Muscle of leg (tissue), 11 donors: Measurements from ENCODE around the gene IRX5. TPM values are rescaled to one million over a fixed set of nuclear protein-coding genes. Genes with fewer than 3 reads are reported as not detected.

Experiments
- DNase-seq: peaks from one replicate; pipeline ENCODE4 v3.0.0; 2013
- H3K27ac ChIP-seq: one replicate; pipeline ENCODE4 v1.5.1; 2013; ENCODE audit warnings: mild to moderate bottlenecking, low read length, control low read depth
- H3K27me3 ChIP-seq: one replicate; pipeline ENCODE4 v1.6.1; 2013; ENCODE audit warnings: low read length; ENCODE audit not compliant: control insufficient read depth, insufficient read depth
- H3K36me3 ChIP-seq: one replicate; pipeline ENCODE4 v1.6.1; 2013; ENCODE audit warnings: low read length; ENCODE audit not compliant: control insufficient read depth, insufficient read depth
- H3K4me1 ChIP-seq: one replicate; pipeline ENCODE4 v1.6.1; 2013; ENCODE audit warnings: low read length; ENCODE audit not compliant: control insufficient read depth, insufficient read depth
- H3K4me3 ChIP-seq: one replicate; pipeline ENCODE4 v1.5.1; 2013; ENCODE audit warnings: low read length, control low read depth
- H3K9me3 ChIP-seq: replicated peaks from 2 replicates; pipeline ENCODE4 v1.6.1; 2013; ENCODE audit warnings: low read depth, low read length; ENCODE audit not compliant: control insufficient read depth
- WGBS: methylation state at CpG from one replicate; pipeline ENCODE4 v1.1.5; 2013; ENCODE audit warnings: missing lambda C conversion rate; ENCODE audit not compliant: insufficient coverage; 5-methylcytosine and 5-hydroxymethylcytosine counted together
- polyA plus RNA-seq, 8 donors: library from polyadenylated mRNA; unstranded; fragments of 120-200 nt; gene quantifications; one replicate each; pipeline versions ENCODE4 v1.2.1 to v1.2.3, GENCODE V29; 2013; ENCODE audit warnings: inconsistent platforms in 1 of 8, low replicate concordance in 1 of 8; ENCODE audit not compliant: insufficient read length in 8 of 8, insufficient read depth in 1 of 8
- total RNA-seq: library from RNA; stranded (reverse); fragments of 120-200 nt; gene quantifications from one replicate; pipeline ENCODE4 v1.2.4, GENCODE V29; 2013

The IRX5 gene
- total and polyA plus RNA-seq, 9 donors: 0.15 to 3.3 (median 0.54) TPM

DNA sequence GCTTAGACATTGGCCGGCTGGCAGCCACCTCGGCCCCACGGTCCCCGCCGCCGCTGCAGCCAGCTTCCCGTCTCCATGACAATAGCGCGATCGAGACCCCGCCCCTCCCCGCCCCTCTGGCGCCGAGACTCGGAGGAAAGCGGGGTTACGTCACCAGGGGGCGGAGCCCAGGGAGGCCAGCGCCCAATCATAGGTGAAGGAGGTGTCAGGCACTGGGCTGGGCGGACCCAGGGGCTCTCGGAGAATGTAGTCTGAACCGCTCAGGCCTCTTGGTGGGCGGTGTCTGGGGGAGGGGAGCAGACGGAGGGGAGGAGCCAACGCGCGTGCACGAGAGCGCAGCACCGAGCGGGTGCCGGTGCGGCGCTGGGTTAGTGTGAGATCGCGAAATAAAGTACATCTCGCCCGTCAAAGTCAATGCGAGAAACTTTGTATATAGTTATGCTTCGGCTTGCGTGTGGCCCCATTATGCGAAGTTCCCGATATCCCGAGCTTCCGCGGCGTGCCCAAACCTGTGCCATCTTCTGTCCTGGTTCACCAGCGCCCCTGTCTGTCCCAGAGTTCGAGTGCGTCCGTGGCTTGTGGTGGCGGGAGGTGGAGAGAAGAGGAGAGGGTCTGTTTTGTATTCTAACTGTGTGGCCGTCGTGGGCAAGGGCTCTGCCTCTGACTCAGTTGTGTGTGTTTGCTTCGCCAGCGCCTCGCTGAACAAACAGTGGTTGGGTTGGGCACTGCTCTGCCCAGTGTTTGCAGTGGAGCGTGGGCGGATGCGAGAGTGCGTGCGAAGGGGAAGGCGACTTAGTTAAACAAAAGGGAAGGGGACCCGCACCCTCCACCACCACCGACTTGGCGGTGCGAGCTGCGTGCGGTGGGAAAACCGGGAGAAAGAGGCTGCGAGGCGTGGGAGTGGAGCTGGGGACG lies 1.3 kb upstream of the IRX5 start:
- Histone ChIP-seq H3K36me3 (no peaks in the 10 kb centered on the region), H3K9me3 (no peaks in the 10 kb centered on the region), H3K4me1 (peaks cover 33% of the 10 kb centered on the region), H3K27me3 (peaks cover 41% of the 10 kb centered on the region), H3K27ac (peak overlapping the region; percentile 74), H3K4me3 (peak overlapping the region; percentile 55)
- peak; percentile 99 for DNase-seq
- under 1% methylated on average over 62 of the region's 73 CpGs for WGBS

DNA sequence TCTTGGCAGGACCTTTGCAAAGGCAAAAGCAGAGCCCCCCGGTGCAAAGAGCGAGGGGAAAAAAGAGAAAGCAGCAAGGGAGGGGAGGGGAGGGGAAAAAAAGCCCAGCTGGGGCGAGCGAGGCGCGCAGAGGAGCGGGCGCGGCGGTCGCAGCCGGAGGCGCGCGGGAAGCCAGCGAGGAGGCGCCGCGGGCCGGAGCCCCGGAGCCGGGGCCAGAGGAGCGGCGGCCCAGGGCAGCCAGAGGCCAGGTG lies 129 bp downstream of the IRX5 start:
- H3K27ac ChIP-seq: peak overlapping the region; percentile 74
- 0% methylated on average over 23 of the region's 24 CpGs for WGBS
- DNase-seq: no peak
- no peaks in the 10 kb centered on the region for H3K36me3 ChIP-seq
- H3K9me3 ChIP-seq: no peaks in the 10 kb centered on the region
- H3K4me3 ChIP-seq: peak overlapping the region; percentile 55
- peaks cover 56% of the 10 kb centered on the region for H3K27me3 ChIP-seq
- peaks cover 39% of the 10 kb centered on the region for H3K4me1 ChIP-seq

DNA sequence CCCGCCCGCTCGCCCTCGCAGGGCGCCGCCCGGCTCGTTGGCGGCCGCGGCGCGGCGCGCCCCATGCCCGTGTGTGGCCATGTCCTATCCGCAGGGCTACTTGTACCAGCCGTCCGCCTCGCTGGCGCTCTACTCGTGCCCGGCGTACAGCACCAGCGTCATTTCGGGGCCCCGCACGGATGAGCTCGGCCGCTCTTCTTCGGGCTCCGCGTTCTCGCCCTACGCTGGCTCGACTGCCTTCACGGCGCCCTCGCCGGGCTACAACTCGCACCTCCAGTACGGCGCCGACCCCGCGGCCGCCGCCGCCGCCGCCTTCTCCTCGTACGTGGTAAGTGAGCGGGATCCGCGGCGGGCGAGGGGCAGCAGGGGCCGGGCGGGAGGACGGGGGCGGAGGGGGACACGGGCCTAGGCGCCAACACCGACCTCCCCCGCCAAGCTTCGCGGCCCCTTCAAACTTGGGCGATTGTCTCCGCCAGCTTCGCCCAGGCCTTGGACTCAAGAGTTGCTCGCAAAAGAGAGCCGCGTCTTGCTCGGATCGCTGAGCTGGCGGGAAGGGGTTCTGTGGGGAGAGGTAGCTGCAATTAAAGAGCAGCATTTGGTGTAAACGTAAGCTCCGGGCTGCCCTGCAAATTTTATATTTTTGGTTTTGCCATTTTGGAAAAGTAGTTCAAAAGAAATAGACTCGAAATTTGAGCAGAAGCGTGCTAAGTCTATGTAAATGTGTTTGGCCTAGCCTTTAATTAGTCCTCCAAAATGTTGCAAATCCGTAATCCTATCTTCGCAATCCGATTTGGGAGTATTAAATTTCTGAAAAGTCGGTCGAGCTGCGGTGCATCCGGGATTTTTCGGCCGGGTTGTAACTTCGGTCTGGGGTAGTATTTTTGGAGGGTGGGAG lies 702 bp downstream of the IRX5 start:
- Histone ChIP-seq H3K4me1 (peaks cover 43% of the 10 kb centered on the region), H3K27ac (no peak overlapping the region), H3K27me3 (peaks cover 62% of the 10 kb centered on the region), H3K36me3 (no peaks in the 10 kb centered on the region), H3K4me3 (peak overlapping the region; percentile 47), H3K9me3 (no peaks in the 10 kb centered on the region)
- peak; percentile 48 for DNase-seq
- 2% methylated on average over 87 of the region's 91 CpGs for WGBS

- no peaks in the 10 kb centered on the region for H3K36me3 ChIP-seq
- 9% methylated on average over 35 of the region's 48 CpGs for WGBS
- peak; percentile 10 for DNase-seq
- H3K27me3 ChIP-seq: peaks cover 69% of the 10 kb centered on the region
- H3K4me3 ChIP-seq: peak overlapping the region; percentile 47
- no peaks in the 10 kb centered on the region for H3K9me3 ChIP-seq
- no peak overlapping the region for H3K27ac ChIP-seq
- H3K4me1 ChIP-seq: peaks cover 51% of the 10 kb centered on the region
These were observed 1.5 kb downstream of the IRX5 start for GRCh38 chr16:54932021-54932660.

DNA sequence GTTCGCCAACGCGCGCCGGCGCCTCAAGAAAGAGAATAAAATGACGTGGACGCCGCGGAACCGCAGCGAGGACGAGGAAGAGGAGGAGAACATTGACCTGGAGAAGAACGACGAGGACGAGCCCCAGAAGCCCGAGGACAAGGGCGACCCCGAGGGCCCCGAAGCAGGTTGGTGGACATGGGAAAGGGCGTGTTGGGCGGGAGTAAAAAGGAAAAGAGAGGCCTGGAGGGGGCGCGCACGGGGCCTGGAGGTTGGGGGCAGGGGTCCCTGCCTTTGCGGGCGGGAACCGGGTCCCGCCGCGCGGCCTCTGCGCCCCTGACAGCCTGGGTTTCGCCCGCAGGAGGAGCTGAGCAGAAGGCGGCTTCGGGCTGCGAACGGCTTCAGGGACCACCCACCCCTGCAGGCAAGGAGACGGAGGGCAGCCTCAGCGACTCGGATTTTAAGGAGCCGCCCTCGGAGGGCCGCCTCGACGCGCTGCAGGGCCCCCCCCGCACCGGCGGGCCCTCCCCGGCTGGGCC lies 2.1 kb downstream of the IRX5 start:
- 7% methylated on average over 52 of the region's 52 CpGs for WGBS
- no peak overlapping the region for H3K4me3 ChIP-seq

GRCh38 chr16:54933281-54934011 lies 2.8 kb downstream of the IRX5 start:
- H3K27ac ChIP-seq: no peak overlapping the region
- H3K27me3 ChIP-seq: peaks cover 79% of the 10 kb centered on the region
- H3K4me3 ChIP-seq: no peak overlapping the region
- H3K4me1 ChIP-seq: peaks cover 64% of the 10 kb centered on the region
- no peaks in the 10 kb centered on the region for H3K9me3 ChIP-seq
- no peaks in the 10 kb centered on the region for H3K36me3 ChIP-seq
- peak; percentile 10 for DNase-seq
- WGBS: 13% methylated on average over 60 of the region's 68 CpGs

More for the DNA sequence above, 2.1 kb downstream of the IRX5 start:
- peaks cover 57% of the 10 kb centered on the region for H3K4me1 ChIP-seq
- H3K27me3 ChIP-seq: peaks cover 75% of the 10 kb centered on the region
- no peaks in the 10 kb centered on the region for H3K36me3 ChIP-seq
- no peak for DNase-seq
- no peaks in the 10 kb centered on the region for H3K9me3 ChIP-seq
- no peak overlapping the region for H3K27ac ChIP-seq

DNA sequence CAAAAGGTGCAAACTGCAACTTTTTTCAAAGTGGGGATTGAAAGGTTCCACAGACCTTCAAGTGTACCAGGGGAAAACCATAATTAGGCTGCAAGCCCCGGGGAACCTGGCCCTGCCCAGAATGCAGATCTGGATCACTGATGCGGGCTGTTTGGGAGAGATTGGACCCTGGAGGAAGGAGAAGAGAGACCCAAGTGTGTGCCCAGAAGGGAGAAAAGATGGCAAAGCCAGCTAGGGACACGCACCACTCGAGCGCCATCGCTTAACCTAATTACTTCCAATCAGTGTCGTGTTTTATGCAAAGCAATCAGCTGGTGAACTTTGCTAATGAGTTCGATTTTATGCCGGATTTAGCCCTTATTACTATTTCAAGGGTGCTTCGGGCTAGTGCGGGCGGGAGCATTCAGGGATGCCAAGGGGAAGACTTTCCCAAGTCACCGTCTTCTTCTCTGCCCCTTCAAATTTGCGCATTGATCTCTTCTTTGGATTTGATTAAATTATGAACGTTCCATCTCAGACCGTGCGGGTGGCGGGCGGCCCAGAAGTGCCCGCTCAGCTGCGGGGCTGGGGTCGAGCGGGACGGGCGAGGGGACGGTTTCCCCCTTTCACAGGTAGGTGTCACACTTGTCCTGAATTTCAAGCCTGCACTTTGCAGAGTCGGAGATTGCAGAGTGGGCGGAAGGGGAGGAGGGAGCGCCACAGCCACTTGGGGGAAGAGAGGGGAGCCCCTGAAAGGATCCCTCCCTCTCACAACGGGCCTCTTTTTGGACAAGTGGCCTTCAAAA lies 4.0 kb downstream of the IRX5 start:
- Histone ChIP-seq H3K9me3 (no peaks in the 10 kb centered on the region), H3K27me3 (peaks cover 88% of the 10 kb centered on the region), H3K36me3 (no peaks in the 10 kb centered on the region), H3K27ac (no peak overlapping the region), H3K4me1 (peaks cover 64% of the 10 kb centered on the region), H3K4me3 (no peak overlapping the region)
- DNase-seq: peak; percentile 40
- WGBS: 20% methylated on average over 6 of the region's 30 CpGs

DNA sequence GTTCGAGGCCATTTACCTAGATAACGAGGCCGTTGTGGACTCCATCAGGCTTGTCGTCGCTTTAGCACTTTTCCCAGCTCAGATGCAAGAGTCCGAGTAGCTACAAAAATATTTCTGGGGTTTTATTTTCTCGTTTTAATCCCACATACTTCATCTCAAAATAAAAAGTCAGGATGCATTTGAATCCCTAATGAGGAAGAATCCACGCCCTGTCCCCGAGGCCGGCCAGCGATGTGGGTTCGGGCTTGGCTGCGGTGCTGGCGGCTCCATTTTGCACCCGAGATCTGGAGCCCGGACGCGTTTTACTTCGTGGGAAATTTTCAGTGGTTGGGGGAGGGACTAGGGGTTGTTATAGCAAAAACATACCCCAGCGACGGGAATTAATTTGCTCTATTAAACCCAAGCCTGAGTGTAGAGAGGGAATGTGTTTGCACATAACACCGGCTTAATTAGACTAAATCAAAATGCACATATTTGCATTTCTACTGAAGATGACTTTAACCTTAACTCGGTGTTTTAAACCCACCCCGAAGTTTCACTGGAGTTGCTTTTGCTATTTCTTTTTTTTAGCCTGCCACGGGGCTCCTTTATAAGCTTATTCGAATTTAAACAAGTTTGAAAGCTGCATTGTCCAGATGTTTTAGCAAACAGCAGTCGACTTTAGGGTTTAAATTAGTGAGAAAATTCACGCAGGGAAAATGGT lies 4.8 kb downstream of the IRX5 start:
- Histone ChIP-seq H3K9me3 (no peaks in the 10 kb centered on the region), H3K4me1 (peaks cover 58% of the 10 kb centered on the region), H3K36me3 (no peaks in the 10 kb centered on the region), H3K4me3 (no peak overlapping the region), H3K27me3 (peaks cover 90% of the 10 kb centered on the region), H3K27ac (no peak overlapping the region)
- DNase-seq: peak; percentile 22
- WGBS: 13% methylated on average over 11 of the region's 28 CpGs
